Type B pancreatic cell (in vitro differentiated cells): Measurements from ENCODE around the gene UHRF2. TPM values are rescaled to one million over a fixed set of nuclear protein-coding genes. Genes with fewer than 3 reads are reported as not detected.
"Not testable (repeated sequence)": the region's sequence is repeated elsewhere in the genome, so short reads cannot be mapped to it uniquely, and the experiment has no call there.

Source experiments
- DNase-seq: peaks from one replicate; pipeline ENCODE4 v3.0.0; 2021; ENCODE audit warnings: mixed read lengths; ENCODE audit not compliant: unreplicated experiment; ENCODE audit errors: extremely low spot score
- H3K27ac Mint-ChIP-seq: 2 replicates; pipeline ENCODE4 v1.8.0; 2021; ENCODE audit warnings: mild to moderate bottlenecking, mixed read lengths
- H3K27me3 Mint-ChIP-seq: 2 replicates; pipeline ENCODE4 v1.8.0; 2021; ENCODE audit warnings: mixed read lengths
- H3K36me3 Mint-ChIP-seq: 2 replicates; pipeline ENCODE4 v1.8.0; 2021; ENCODE audit warnings: mixed read lengths
- H3K4me1 Mint-ChIP-seq: one replicate; pipeline ENCODE4 v1.8.0; 2021; ENCODE audit warnings: mixed read lengths; ENCODE audit not compliant: unreplicated experiment
- H3K4me3 Mint-ChIP-seq: 2 replicates; pipeline ENCODE4 v1.8.0; 2021; ENCODE audit warnings: mild to moderate bottlenecking, mixed read lengths
- H3K9me3 Mint-ChIP-seq: 2 replicates; pipeline ENCODE4 v1.8.0; 2021; ENCODE audit warnings: mixed read lengths
- CTCF ChIP-seq: fragments of 200-600 bp; sonication (generic); conservative IDR thresholded peaks from 2 replicates; pipeline ENCODE4 v1.5.0; 2021; ENCODE audit warnings: antibody characterized with exemption, mild to moderate bottlenecking
- total RNA-seq: library from RNA; stranded (reverse); gene quantifications from 2 replicates; pipeline ENCODE4 v1.2.1, GENCODE V29; 2021; ENCODE audit warnings: low replicate concordance

The UHRF2 gene
- total RNA-seq, 1 donor from 2014 or later: 61.0 TPM

- Mint-ChIP-seq H3K4me1 (peaks cover under 1% of the 10 kb centered on the region), H3K36me3 (peaks cover 19% of the 10 kb centered on the region), H3K4me3 (no peak overlapping the region), H3K27ac (no peak overlapping the region), H3K27me3 (no peaks in the 10 kb centered on the region), H3K9me3 (no peaks in the 10 kb centered on the region)
- no peak for DNase-seq
- TF ChIP-seq CTCF: no peak
Measured at GRCh38 chr9:6444128-6444527, 31.1 kb downstream of the UHRF2 start.

GRCh38 chr9:6449086-6449485 is 36.1 kb downstream of the UHRF2 start:
- H3K9me3 Mint-ChIP-seq: peaks cover 3% of the 10 kb centered on the region
- DNase-seq: no peak
- peaks cover 10% of the 10 kb centered on the region for H3K4me1 Mint-ChIP-seq
- H3K27me3 Mint-ChIP-seq: no peaks in the 10 kb centered on the region
- H3K4me3 Mint-ChIP-seq: no peak overlapping the region
- no peak for TF ChIP-seq CTCF
- peaks cover 22% of the 10 kb centered on the region for H3K36me3 Mint-ChIP-seq
- H3K27ac Mint-ChIP-seq: no peak overlapping the region

DNA sequence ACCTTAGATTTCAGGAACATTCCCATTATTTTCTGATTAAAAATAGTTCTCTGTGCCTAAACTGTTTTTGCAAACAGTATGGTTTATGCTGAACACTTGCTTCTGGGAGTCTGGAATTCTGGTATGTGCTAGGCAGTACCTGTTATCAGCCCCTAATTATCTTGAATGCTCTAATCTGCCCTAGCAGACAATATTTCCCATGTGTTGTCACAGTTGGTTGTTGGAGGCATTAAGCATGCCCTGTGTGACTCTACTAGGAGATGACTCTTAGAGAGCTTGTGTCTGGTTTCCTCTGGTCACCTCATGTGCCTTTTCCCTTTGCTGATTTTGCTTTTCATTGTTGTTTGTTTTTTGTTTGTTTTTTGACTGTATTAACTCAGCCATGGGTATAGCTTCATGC is 36.6 kb downstream of the UHRF2 start:
- TF ChIP-seq CTCF: no peak
- H3K36me3 Mint-ChIP-seq: peaks cover 22% of the 10 kb centered on the region
- no peak overlapping the region for H3K4me3 Mint-ChIP-seq
- DNase-seq: no peak
- no peaks in the 10 kb centered on the region for H3K27me3 Mint-ChIP-seq
- peak overlapping the region; percentile 13 for H3K27ac Mint-ChIP-seq
- H3K4me1 Mint-ChIP-seq: peaks cover 10% of the 10 kb centered on the region
- H3K9me3 Mint-ChIP-seq: peaks cover 6% of the 10 kb centered on the region

GRCh38 chr9:6450641-6451375 is 37.8 kb downstream of the UHRF2 start:
- no peak for TF ChIP-seq CTCF

DNA sequence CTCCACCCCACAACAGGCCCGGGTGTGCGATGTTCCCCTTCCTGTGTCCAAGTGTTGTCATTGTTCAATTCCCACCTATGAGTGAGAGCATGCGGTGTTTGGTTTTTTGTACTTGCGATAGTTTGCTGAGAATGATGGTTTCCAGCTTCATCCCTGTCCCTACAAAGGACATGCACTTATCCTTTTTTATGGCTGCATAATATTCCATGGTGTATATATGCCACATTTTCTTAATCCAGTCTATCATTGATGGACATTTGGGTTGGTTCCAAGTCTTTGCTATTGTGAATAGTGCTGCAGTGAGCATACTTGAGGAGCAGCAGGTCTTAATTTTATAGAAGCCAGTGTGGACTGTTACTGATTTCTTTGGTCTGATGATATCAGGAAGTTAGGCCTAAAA is 42.3 kb downstream of the UHRF2 start:
- DNase-seq, H3K4me1 Mint-ChIP-seq, H3K4me3 Mint-ChIP-seq, H3K27me3 Mint-ChIP-seq, H3K27ac Mint-ChIP-seq: not testable (repeated sequence)
- Mint-ChIP-seq H3K36me3 (peaks cover 42% of the 10 kb centered on the region), H3K9me3 (peaks cover 13% of the 10 kb centered on the region)

More at GRCh38 chr9:6450641-6451375, 37.8 kb downstream of the UHRF2 start:
- Mint-ChIP-seq H3K27ac (no peak overlapping the region), H3K27me3 (no peaks in the 10 kb centered on the region), H3K4me3 (no peak overlapping the region), H3K4me1 (peaks cover 10% of the 10 kb centered on the region), H3K9me3 (peaks cover 6% of the 10 kb centered on the region), H3K36me3 (peaks cover 22% of the 10 kb centered on the region)
- no peak for DNase-seq

DNA sequence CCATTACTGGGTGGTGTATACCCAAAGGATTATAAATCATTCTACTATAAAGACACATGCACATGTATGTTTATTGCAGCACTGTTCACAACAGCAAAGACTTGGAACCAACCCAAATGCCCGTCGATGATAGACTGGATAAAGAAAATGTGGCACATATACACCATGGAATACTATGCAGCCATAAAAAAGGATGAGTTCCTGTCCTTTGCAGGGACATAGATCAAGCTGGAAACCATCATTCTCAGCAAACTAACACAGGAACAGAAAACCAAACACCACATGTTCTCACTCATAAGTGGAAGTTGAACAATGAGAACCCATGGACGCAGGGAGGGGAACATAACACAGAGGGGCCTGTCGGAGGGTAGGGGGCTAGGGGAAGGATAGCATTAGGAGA is 45.7 kb downstream of the UHRF2 start:
- not testable (repeated sequence) for H3K27ac Mint-ChIP-seq, H3K4me1 Mint-ChIP-seq, H3K4me3 Mint-ChIP-seq, DNase-seq, H3K27me3 Mint-ChIP-seq
- H3K9me3 Mint-ChIP-seq: peaks cover 13% of the 10 kb centered on the region
- peaks cover 36% of the 10 kb centered on the region for H3K36me3 Mint-ChIP-seq
